Smooth muscle cell (in vitro differentiated cells): Measurements from ENCODE around the gene TCF19. TPM values are rescaled to one million over a fixed set of nuclear protein-coding genes. Genes with fewer than 3 reads are reported as not detected.
"Not testable (repeated sequence)": the region's sequence is repeated elsewhere in the genome, so short reads cannot be mapped to it uniquely, and the experiment has no call there.

Experiments used
- DNase-seq: peaks from one replicate; lab custom pipeline; 2025; ENCODE audit not compliant: unreplicated experiment; lab: John Stamatoyannopoulos, UW
- H2AFZ ChIP-seq: fragments of 200-600 bp; sonication (generic); 2 replicates; pipeline ENCODE4 v1.6.0; 2016; ENCODE audit warnings: antibody characterized with exemption, low read depth, mild to moderate bottlenecking
- H3F3A ChIP-seq: fragments of 200-600 bp; sonication (generic); 2 replicates; pipeline ENCODE4 v1.6.0; 2017; ENCODE audit warnings: antibody characterized with exemption, low read depth
- H3K27ac ChIP-seq: fragments of 200-600 bp; sonication (generic); 2 replicates; pipeline ENCODE4 v1.5.1; 2016; ENCODE audit warnings: low read depth, mild to moderate bottlenecking
- H3K27me3 ChIP-seq: fragments of 200-600 bp; sonication (generic); 2 replicates; pipeline ENCODE4 v1.6.1; 2016; ENCODE audit warnings: low read depth, mild to moderate bottlenecking
- H3K36me3 ChIP-seq: fragments of 200-600 bp; sonication (generic); 2 replicates; pipeline ENCODE4 v1.5.1; 2016; ENCODE audit warnings: low read depth
- H3K4me1 ChIP-seq: fragments of 200-600 bp; sonication (generic); 2 replicates; pipeline ENCODE4 v1.5.1; 2016; ENCODE audit warnings: low read depth
- H3K4me2 ChIP-seq: fragments of 200-600 bp; sonication (generic); 2 replicates; pipeline ENCODE4 v1.6.0; 2016; ENCODE audit warnings: mild to moderate bottlenecking
- H3K4me3 ChIP-seq: fragments of 200-600 bp; sonication (generic); 2 replicates; pipeline ENCODE4 v1.5.1; 2016; ENCODE audit warnings: mild to moderate bottlenecking
- H3K79me2 ChIP-seq: fragments of 200-600 bp; sonication (generic); 2 replicates; pipeline ENCODE4 v1.6.0; 2016; ENCODE audit warnings: low read depth, mild to moderate bottlenecking
- H3K9ac ChIP-seq: fragments of 200-600 bp; sonication (generic); 2 replicates; pipeline ENCODE4 v1.6.0; 2016; ENCODE audit warnings: low read depth
- H3K9me3 ChIP-seq: fragments of 200-600 bp; sonication (generic); replicated peaks from 2 replicates; pipeline ENCODE4 v1.5.1; 2016; ENCODE audit warnings: low read depth
- H4K20me1 ChIP-seq: fragments of 200-600 bp; sonication (generic); 2 replicates; pipeline ENCODE4 v1.6.0; 2016; ENCODE audit warnings: low read depth
- WGBS: methylation state at CpG from one replicate; pipeline ENCODE4 v1.1.7; 2016; ENCODE audit warnings: low lambda C conversion rate; 5-methylcytosine and 5-hydroxymethylcytosine counted together
- polyA plus RNA-seq: library from polyadenylated mRNA; unstranded; fragments of >200 nt; fragmentation: Nextera tagmentation; extraction: Ambion mirVana; gene quantifications from 2 replicates; pipeline ENCODE4 v1.2.1, GENCODE V29; 2016
- total RNA-seq: library from RNA; depleted of rRNA; stranded (reverse); fragments of >200 nt; gene quantifications from 2 replicates; pipeline ENCODE4 v1.2.3, GENCODE V29; 2014
- TF ChIP-seq, protein P1 (sequence below): fragments of 200-600 bp; sonication (generic); IDR thresholded peaks from 2 replicates; pipeline ENCODE4 v1.5.1; 2017; ENCODE audit warnings: borderline replicate concordance, mild to moderate bottlenecking, antibody characterized with exemption; ENCODE audit not compliant: insufficient read depth, poor library complexity, severe bottlenecking

TCF19 gene
- total and polyA plus RNA-seq, 2 experiments from 2014 or later = 7.8 to 10.5 TPM

DNA sequence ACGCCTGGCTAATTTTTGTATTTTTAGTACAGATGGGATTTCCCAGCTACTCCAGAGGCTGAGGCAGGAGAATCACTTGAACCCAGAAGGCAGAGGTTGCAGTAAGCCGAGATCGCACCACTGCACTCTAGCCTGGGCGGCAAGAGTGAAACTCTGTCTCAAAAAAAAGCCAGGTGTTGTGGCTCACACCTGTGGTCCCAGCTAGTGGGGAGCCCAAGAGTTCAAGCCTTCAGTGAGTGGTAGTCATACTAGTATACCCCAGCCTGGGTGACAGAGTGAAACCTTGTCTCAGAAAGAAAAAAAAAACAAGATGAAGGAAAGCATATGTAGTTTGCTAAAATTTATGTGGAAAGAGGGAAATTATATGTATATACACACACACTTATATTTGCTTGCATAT, 32.1 kb downstream of the TCF19 start:
- no peaks in the 10 kb centered on the region for H3F3A ChIP-seq
- no peaks in the 10 kb centered on the region for H4K20me1 ChIP-seq
- H3K27ac ChIP-seq = no peak overlapping the region
- H3K4me2 ChIP-seq = no peak overlapping the region
- no peak for DNase-seq
- 94% methylated on average over 4 of the region's 4 CpGs for WGBS
- no peak overlapping the region for H2AFZ ChIP-seq
- no peaks in the 10 kb centered on the region for H3K36me3 ChIP-seq
- no peak overlapping the region for H3K4me3 ChIP-seq
- TF ChIP-seq, protein P1, sequence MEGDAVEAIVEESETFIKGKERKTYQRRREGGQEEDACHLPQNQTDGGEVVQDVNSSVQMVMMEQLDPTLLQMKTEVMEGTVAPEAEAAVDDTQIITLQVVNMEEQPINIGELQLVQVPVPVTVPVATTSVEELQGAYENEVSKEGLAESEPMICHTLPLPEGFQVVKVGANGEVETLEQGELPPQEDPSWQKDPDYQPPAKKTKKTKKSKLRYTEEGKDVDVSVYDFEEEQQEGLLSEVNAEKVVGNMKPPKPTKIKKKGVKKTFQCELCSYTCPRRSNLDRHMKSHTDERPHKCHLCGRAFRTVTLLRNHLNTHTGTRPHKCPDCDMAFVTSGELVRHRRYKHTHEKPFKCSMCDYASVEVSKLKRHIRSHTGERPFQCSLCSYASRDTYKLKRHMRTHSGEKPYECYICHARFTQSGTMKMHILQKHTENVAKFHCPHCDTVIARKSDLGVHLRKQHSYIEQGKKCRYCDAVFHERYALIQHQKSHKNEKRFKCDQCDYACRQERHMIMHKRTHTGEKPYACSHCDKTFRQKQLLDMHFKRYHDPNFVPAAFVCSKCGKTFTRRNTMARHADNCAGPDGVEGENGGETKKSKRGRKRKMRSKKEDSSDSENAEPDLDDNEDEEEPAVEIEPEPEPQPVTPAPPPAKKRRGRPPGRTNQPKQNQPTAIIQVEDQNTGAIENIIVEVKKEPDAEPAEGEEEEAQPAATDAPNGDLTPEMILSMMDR = no peak
- H3K9me3 ChIP-seq = no peaks in the 10 kb centered on the region
- H3K79me2 ChIP-seq = no peaks in the 10 kb centered on the region
- H3K9ac ChIP-seq = no peak overlapping the region
- no peaks in the 10 kb centered on the region for H3K27me3 ChIP-seq
- H3K4me1 ChIP-seq = no peaks in the 10 kb centered on the region

DNA sequence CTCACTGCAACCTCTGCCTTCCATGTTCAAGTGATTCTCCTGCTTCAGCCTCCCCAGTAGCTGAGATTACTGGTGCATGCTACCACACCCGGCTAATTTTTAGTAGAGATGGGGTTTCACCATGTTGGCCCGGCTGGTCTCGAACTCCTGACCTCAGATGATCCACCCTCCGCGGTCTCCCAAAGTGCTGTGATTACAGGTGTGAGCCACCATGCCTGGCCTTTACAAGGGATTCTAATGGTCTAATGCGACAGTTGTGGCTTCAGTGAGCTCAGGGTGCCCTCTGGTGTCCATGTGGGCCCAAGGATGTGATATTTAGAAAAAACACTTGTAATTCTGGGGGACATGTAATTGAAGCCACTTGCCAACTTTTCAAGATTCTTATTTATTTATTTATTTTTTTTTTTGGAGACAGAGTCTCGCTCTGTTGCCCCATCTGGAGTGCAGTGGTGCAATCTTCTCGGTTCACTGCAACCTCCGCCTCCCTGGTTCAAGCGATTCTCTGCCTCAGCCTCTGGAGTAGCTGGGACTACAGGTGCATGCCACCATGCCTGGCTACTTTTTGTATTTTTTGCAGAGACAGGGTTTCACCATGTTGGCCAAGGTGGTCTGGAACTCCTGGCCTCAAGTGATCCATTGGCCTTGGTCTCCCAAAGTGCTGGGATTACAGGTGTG, 34.2 kb downstream of the TCF19 start:
- H3K4me2 ChIP-seq, DNase-seq, H3K27ac ChIP-seq, H3K36me3 ChIP-seq, H3K4me3 ChIP-seq, H3K4me1 ChIP-seq, H3K27me3 ChIP-seq, H3K9me3 ChIP-seq, H3K79me2 ChIP-seq, H4K20me1 ChIP-seq, H3F3A ChIP-seq, H2AFZ ChIP-seq, H3K9ac ChIP-seq: not testable (repeated sequence)
- TF ChIP-seq, protein P1 = peak; percentile 64
- WGBS = 48% methylated on average over 10 of the region's 10 CpGs

DNA sequence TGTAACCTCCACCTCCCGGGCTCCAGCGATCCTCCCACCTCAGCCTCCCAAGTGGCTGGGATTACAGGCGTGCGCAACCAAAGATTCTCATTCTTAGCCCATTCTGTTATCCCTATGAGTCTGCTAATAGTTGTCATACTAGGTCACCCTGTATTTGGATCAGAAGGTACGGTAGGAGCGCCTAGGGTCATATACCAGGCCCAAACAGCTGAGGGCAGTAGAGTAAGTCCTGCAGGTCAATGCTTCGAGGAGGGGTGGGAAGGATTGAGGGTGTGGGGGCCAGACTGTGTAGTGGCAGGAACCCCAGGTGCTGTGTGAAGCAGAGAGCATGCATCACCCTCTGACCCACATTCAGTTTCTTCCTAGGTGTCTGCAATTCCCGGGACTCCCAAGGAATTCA, 34.8 kb downstream of the TCF19 start:
- Histone ChIP-seq H3K9me3 (no peaks in the 10 kb centered on the region), H3K36me3 (no peaks in the 10 kb centered on the region), H3K4me1 (no peaks in the 10 kb centered on the region), H3K27me3 (no peaks in the 10 kb centered on the region), H3F3A (no peaks in the 10 kb centered on the region), H3K27ac (no peak overlapping the region), H3K79me2 (no peaks in the 10 kb centered on the region), H3K9ac (no peak overlapping the region), H4K20me1 (no peaks in the 10 kb centered on the region), H2AFZ (no peak overlapping the region), H3K4me3 (no peak overlapping the region), H3K4me2 (no peak overlapping the region)
- TF ChIP-seq, protein P1 = no peak
- DNase-seq = no peak
- 81% methylated on average over 8 of the region's 8 CpGs for WGBS

DNA sequence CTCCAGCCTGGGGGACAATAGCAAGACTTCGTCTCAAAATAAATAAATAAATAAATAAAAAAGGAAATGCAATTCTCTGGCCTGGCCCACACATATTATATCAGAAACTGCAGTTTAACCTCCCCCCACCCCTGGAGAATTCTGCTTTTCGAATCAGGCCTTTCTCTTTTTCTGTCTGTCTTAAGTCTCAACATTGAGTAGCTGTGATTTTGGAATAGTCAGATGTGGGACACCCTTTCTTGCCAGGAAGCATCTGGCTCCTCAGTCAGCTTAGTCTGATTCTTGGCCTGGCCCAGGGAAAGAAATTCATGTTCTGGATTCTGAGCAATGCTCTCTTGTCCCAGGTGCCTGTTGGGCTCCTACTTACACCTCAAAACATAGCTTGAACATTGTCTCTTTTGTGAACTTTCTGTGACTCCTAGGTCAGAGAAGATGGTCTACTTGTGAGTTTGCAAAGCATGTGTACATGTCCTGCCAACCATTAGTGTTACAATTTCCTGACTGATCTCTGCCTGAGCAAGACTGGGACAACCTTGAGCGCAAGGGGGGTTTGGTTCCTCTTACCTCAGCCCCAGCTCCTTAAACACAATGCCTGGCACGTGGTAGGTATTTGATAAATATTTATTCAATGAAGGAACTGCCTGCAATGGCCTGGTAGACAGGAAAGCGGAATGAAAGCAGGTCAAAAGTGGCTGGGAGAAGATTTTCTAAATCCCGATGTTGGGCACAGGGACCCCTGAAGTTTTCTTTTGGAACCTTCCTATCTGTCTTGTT, 35.9 kb downstream of the TCF19 start:
- Histone ChIP-seq H3K4me3 (no peak overlapping the region), H3K27ac (no peak overlapping the region), H3F3A (no peaks in the 10 kb centered on the region), H4K20me1 (no peaks in the 10 kb centered on the region), H3K4me1 (no peaks in the 10 kb centered on the region), H3K4me2 (no peak overlapping the region), H3K79me2 (no peaks in the 10 kb centered on the region), H3K27me3 (no peaks in the 10 kb centered on the region), H3K36me3 (no peaks in the 10 kb centered on the region), H2AFZ (no peak overlapping the region), H3K9me3 (no peaks in the 10 kb centered on the region), H3K9ac (no peak overlapping the region)
- TF ChIP-seq, protein P1 = no peak
- WGBS = 91% methylated on average over 6 of the region's 6 CpGs
- no peak for DNase-seq

DNA sequence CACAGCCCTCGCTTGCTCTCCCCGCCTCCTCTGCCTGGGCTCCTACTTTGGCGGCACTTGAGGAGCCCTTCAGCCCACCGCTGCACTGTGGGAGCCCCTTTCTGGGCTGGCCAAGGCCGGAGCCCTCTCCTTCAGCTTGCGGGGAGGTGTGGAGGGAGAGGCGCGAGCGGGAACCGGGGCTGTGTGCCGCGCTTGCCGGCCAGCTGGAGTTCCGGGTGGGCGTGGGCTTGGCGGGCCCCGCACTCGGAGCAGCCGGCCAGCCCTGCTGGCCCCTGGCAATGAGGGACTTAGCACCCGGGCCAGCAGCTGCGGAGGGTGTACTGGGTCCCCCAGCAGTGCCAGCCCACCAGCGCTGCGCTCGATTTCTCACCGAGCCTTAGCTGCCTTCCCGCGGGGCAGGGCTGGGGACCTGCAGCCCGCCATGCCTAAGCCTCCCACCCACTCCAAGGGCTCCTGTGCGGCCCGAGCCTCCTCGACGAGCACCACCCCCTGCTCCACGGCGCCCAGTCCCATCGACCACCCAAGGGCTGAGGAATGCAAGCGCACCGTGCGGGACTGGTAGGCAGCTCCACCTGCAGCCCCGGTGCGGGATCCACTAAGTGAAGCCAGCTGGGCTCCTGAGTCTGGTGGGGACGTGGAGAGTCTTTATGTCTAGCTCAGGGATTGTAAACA, 37.1 kb downstream of the TCF19 start:
- not testable (repeated sequence) for H3K9ac ChIP-seq, DNase-seq, H3K36me3 ChIP-seq, H3K27me3 ChIP-seq, H3K9me3 ChIP-seq, H3K79me2 ChIP-seq, H3K27ac ChIP-seq, H2AFZ ChIP-seq, H3K4me3 ChIP-seq, H3K4me1 ChIP-seq, H4K20me1 ChIP-seq, H3K4me2 ChIP-seq, H3F3A ChIP-seq
- WGBS = 91% methylated on average over 35 of the region's 41 CpGs
